NT2/D1 (cell line): Measurements from ENCODE around the gene MAVS.

Experiments used
- SUZ12 ChIP-seq: IDR thresholded peaks from 2 replicates; pipeline ENCODE4 v1.6.1; 2011; ENCODE audit not compliant: insufficient read length, insufficient read depth; ENCODE audit errors: extremely low read depth
- YY1 ChIP-seq: IDR thresholded peaks from 2 replicates; pipeline ENCODE4 v1.6.1; 2011; ENCODE audit not compliant: insufficient read length, insufficient read depth

GRCh38 chr20:3925113-3925695 lies 78.6 kb downstream of the MAVS start:
- TF ChIP-seq YY1 (no peak), SUZ12 (no peak)
